HL-60 (cell line): ENCODE measurements around the gene CIT.

Experiments used
- GABPA ChIP-seq: IDR thresholded peaks from 2 replicates; pipeline ENCODE4 v1.6.1; 2012; ENCODE audit warnings: low read depth
- POLR2AphosphoS5 ChIP-seq: IDR thresholded peaks from 2 replicates; pipeline ENCODE4 v1.6.1; 2012; ENCODE audit warnings: low read depth
- SPI1 ChIP-seq: IDR thresholded peaks from 2 replicates; pipeline ENCODE4 v1.6.1; 2012; ENCODE audit warnings: low read depth, mild to moderate bottlenecking, borderline replicate concordance
- TF ChIP-seq, protein P1 (sequence below): IDR thresholded peaks from one replicate; pipeline ENCODE4 v1.5.1; 2011; ENCODE audit warnings: low read length, control low read depth, inconsistent platforms; ENCODE audit not compliant: insufficient read depth
- TF ChIP-seq, protein P2 (sequence below): IDR thresholded peaks from 2 replicates; pipeline ENCODE4 v1.6.1; 2012; ENCODE audit warnings: low read depth; ENCODE audit not compliant: insufficient replicate concordance

DNA sequence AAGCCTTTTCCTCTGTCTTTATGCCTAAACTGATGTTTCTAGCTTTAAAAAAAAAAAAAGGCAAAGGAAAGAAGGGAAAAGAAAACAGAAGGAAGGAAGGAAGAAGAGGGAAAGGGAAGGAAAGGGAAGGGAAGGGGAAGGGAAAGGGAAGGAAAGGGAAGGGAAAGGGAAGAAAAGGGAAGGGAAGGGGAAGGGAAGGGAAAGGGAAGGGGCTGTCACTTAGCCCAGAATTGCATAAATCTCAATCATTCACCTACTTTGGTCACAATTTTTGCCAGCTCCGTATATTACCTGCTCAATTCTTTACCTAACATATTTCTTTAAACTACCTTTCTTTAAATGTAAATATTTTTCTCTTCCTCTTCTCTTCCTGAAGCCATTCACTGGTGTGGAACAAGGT is 26.8 kb downstream of the CIT start:
- TF ChIP-seq, protein P1, sequence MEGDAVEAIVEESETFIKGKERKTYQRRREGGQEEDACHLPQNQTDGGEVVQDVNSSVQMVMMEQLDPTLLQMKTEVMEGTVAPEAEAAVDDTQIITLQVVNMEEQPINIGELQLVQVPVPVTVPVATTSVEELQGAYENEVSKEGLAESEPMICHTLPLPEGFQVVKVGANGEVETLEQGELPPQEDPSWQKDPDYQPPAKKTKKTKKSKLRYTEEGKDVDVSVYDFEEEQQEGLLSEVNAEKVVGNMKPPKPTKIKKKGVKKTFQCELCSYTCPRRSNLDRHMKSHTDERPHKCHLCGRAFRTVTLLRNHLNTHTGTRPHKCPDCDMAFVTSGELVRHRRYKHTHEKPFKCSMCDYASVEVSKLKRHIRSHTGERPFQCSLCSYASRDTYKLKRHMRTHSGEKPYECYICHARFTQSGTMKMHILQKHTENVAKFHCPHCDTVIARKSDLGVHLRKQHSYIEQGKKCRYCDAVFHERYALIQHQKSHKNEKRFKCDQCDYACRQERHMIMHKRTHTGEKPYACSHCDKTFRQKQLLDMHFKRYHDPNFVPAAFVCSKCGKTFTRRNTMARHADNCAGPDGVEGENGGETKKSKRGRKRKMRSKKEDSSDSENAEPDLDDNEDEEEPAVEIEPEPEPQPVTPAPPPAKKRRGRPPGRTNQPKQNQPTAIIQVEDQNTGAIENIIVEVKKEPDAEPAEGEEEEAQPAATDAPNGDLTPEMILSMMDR, result no peak
- TF ChIP-seq, protein P2, sequence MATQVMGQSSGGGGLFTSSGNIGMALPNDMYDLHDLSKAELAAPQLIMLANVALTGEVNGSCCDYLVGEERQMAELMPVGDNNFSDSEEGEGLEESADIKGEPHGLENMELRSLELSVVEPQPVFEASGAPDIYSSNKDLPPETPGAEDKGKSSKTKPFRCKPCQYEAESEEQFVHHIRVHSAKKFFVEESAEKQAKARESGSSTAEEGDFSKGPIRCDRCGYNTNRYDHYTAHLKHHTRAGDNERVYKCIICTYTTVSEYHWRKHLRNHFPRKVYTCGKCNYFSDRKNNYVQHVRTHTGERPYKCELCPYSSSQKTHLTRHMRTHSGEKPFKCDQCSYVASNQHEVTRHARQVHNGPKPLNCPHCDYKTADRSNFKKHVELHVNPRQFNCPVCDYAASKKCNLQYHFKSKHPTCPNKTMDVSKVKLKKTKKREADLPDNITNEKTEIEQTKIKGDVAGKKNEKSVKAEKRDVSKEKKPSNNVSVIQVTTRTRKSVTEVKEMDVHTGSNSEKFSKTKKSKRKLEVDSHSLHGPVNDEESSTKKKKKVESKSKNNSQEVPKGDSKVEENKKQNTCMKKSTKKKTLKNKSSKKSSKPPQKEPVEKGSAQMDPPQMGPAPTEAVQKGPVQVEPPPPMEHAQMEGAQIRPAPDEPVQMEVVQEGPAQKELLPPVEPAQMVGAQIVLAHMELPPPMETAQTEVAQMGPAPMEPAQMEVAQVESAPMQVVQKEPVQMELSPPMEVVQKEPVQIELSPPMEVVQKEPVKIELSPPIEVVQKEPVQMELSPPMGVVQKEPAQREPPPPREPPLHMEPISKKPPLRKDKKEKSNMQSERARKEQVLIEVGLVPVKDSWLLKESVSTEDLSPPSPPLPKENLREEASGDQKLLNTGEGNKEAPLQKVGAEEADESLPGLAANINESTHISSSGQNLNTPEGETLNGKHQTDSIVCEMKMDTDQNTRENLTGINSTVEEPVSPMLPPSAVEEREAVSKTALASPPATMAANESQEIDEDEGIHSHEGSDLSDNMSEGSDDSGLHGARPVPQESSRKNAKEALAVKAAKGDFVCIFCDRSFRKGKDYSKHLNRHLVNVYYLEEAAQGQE, result no peak
- TF ChIP-seq GABPA (no peak), POLR2AphosphoS5 (no peak), SPI1 (no peak)
